ENCODE measurements around the gene ZFP36L1.

Gene ZFP36L1

GRCh38 chr14:68738559-68738958, 54.3 kb downstream of the ZFP36L1 start:
- no peak for DNase-seq (ENCODE audit: low read depth)
